ACC112 (cell line): Measurements from ENCODE around the gene MAPK6.

Experiments
- H2AFZ ChIP-seq: fragments of 200-600 bp; sonication (generic); one replicate; pipeline ENCODE4 v1.6.0; 2017; ENCODE audit warnings: antibody characterized with exemption, low read length; ENCODE audit not compliant: unreplicated experiment
- H3K27ac ChIP-seq: fragments of 200-600 bp; sonication (generic); 2 replicates; pipeline ENCODE4 v1.5.1; 2014; ENCODE audit warnings: low read depth, mild to moderate bottlenecking, antibody characterized with exemption, low read length, moderate library complexity
- H3K27me3 ChIP-seq: fragments of 200-600 bp; sonication (generic); 2 replicates; pipeline ENCODE4 v1.6.1; 2014; ENCODE audit warnings: mild to moderate bottlenecking, antibody characterized with exemption, low read length, moderate library complexity, mixed read lengths; ENCODE audit not compliant: insufficient read depth
- H3K36me3 ChIP-seq: fragments of 200-600 bp; sonication (generic); 2 replicates; pipeline ENCODE4 v1.6.1; 2016; ENCODE audit warnings: mild to moderate bottlenecking, antibody characterized with exemption, low read length, moderate library complexity, mixed read lengths; ENCODE audit not compliant: insufficient read depth
- H3K4me1 ChIP-seq: fragments of 200-600 bp; sonication (generic); one replicate; pipeline ENCODE4 v1.6.1; 2016; ENCODE audit warnings: low read length, mixed read lengths; ENCODE audit not compliant: insufficient read depth, unreplicated experiment, control insufficient read depth
- H3K4me3 ChIP-seq: fragments of 200-600 bp; sonication (generic); 2 replicates; pipeline ENCODE4 v1.5.1; 2014; ENCODE audit warnings: mild to moderate bottlenecking, low read depth, low read length
- H3K79me2 ChIP-seq: fragments of 200-600 bp; sonication (generic); one replicate; pipeline ENCODE4 v1.6.0; 2016; ENCODE audit warnings: low read length; ENCODE audit not compliant: control insufficient read depth, unreplicated experiment, insufficient read depth

MAPK6 gene

DNA sequence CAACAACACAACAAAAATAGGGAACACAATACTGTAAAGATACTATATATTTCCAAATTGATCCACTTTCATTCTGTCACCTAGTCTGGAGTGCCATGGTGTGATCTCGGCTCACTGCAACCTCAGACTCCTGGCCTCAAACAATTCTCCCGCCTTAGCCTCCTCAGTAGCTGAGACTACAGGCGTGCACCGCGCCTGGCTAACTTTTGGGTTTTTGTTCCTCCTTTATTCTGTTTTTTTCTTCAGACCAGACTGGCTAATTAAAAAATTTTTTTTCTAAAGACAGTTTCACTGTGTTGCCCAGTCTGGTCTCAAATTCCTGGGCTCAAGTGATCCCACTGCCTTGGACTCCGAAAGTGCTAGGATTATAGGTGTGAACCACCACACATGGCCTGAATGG, 88.2 kb downstream of the MAPK6 start:
- Histone ChIP-seq H3K4me1 (peaks cover 20% of the 10 kb centered on the region), H3K79me2 (no peaks in the 10 kb centered on the region), H3K27me3 (no peaks in the 10 kb centered on the region), H3K27ac (no peak overlapping the region), H3K4me3 (no peak overlapping the region), H2AFZ (no peak overlapping the region), H3K36me3 (no peaks in the 10 kb centered on the region)

- H3K4me1 ChIP-seq: no peaks in the 10 kb centered on the region
- no peaks in the 10 kb centered on the region for H3K79me2 ChIP-seq
- H3K4me3 ChIP-seq: no peak overlapping the region
- no peak overlapping the region for H2AFZ ChIP-seq
- H3K36me3 ChIP-seq: no peaks in the 10 kb centered on the region
- H3K27ac ChIP-seq: no peak overlapping the region
- no peaks in the 10 kb centered on the region for H3K27me3 ChIP-seq
Measured at GRCh38 chr15:52109559-52110451, 90.8 kb downstream of the MAPK6 start.

GRCh38 chr15:52111517-52112202, 92.6 kb downstream of the MAPK6 start:
- no peak overlapping the region for H3K27ac ChIP-seq
- H3K79me2 ChIP-seq: no peaks in the 10 kb centered on the region
- no peaks in the 10 kb centered on the region for H3K36me3 ChIP-seq
- H2AFZ ChIP-seq: peak overlapping the region; percentile 77
- H3K4me1 ChIP-seq: peaks cover 10% of the 10 kb centered on the region
- H3K27me3 ChIP-seq: no peaks in the 10 kb centered on the region
- peak overlapping the region; percentile 75 for H3K4me3 ChIP-seq

DNA sequence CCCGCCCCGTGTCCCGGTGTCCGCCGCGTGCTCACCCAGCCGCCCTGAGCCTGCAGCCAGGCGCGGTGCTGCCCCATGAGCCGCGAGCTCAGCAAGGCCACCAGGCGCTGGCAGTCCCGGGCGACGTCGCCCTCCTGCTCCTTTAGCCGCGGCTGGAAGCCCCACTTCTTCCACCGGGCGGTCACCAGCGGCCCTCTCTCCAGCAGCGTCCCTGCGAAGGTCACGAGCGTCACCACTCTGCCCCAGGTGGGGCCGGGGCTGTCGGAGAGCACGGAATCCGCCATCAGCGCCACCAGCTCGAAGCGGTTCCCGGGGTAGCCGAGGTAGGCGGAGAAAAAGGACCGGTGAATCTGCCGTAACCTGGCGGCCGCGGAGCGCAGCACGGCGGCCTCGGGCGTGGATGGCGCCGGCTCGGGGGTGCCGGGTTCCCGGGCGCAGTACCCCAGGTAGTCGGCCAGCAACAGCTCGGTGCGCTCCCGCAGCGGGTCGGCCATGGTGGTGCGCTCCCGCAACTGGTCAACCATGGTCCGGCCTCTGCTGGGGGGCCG, 93.3 kb downstream of the MAPK6 start:
- Histone ChIP-seq H3K4me1 (peaks cover 10% of the 10 kb centered on the region), H3K27ac (no peak overlapping the region), H3K27me3 (no peaks in the 10 kb centered on the region), H3K4me3 (peak overlapping the region; percentile 75), H2AFZ (peak overlapping the region; percentile 77), H3K36me3 (no peaks in the 10 kb centered on the region), H3K79me2 (no peaks in the 10 kb centered on the region)

DNA sequence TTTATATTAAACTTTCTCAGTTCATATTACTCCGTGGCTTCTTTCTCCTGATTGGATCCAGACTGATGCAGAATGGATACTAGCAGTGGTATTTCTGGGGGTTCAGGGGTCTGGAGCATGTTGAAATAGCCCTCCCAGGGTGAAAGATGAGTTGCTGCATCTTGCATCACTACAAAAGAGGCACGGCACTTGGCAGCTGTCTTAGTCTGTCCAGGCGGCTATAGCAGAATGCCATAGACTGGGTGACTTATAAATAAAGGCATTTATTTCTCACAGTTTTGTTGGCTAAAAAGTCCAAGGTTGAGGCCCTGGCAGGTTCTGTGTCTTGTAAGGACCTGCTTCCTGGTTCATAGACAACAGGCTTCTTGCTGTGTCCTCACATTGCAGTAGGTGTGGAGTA, 94.2 kb downstream of the MAPK6 start:
- H3K4me3 ChIP-seq: no peak overlapping the region
- no peaks in the 10 kb centered on the region for H3K79me2 ChIP-seq
- no peak overlapping the region for H2AFZ ChIP-seq
- H3K4me1 ChIP-seq: peaks cover 10% of the 10 kb centered on the region
- H3K36me3 ChIP-seq: no peaks in the 10 kb centered on the region
- H3K27me3 ChIP-seq: no peaks in the 10 kb centered on the region
- H3K27ac ChIP-seq: no peak overlapping the region

DNA sequence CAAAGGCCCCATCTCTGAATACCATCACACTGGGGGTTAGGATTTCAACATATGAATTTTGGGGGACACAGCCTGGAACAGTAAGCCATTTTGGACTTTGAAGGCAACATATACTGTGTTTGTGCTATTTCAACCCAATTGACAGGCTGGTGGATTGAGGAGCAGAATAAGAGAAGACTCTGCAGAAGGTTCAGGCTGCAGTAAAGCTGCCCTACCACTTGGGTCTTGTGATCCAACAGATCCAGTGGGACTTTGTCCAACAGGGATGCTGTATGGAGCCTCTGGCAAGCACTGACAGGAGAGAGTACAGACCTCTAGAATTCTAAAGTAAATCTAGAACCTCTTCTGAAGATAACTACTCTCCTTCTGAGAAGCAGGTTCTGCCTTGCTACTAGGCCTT, 94.7 kb downstream of the MAPK6 start:
- Histone ChIP-seq H3K79me2 (no peaks in the 10 kb centered on the region), H3K27me3 (no peaks in the 10 kb centered on the region), H2AFZ (no peak overlapping the region), H3K27ac (no peak overlapping the region), H3K36me3 (no peaks in the 10 kb centered on the region), H3K4me1 (peaks cover 10% of the 10 kb centered on the region), H3K4me3 (no peak overlapping the region)

DNA sequence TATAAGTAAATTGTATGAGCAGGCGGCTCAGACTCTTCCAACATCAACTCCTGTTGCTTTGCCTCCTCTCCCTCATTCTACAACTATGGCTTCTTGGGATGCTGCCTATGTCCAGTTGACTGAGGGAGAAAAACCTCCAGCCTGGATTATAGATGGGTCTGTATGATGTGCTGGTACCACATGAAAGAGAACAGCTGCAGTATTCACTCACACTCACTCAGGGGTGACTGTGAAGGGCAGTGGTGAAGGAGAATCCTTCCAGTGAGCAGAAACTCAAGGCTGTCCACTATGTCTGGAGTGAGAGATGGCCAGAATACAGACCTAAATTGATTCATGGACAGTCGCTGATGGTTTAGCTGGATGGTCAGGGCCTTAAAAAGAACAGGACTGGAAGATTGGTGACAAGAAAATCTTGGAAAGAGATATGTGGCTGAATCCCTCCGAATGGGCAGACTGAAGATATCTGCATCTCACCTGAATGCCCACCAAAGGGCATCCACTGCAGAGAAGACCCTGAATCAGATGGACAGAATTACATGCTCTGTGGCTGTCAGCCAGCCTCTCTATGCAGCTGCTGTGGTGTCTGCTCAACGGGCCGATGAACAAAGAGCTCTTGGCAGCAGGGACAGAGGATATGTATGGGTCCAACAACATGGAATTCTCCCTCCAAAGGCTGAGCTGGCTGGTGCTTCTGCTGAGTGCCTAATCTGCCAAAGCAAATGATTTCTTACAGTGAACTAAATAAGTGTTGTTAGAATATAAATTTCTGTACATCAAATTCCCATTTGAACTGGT, 95.4 kb downstream of the MAPK6 start:
- Histone ChIP-seq H3K27me3 (no peaks in the 10 kb centered on the region), H3K4me3 (no peak overlapping the region), H3K27ac (no peak overlapping the region), H2AFZ (no peak overlapping the region), H3K4me1 (peaks cover 10% of the 10 kb centered on the region), H3K79me2 (no peaks in the 10 kb centered on the region), H3K36me3 (no peaks in the 10 kb centered on the region)

- H3K27me3 ChIP-seq: no peaks in the 10 kb centered on the region
- no peak overlapping the region for H2AFZ ChIP-seq
- H3K79me2 ChIP-seq: no peaks in the 10 kb centered on the region
- H3K27ac ChIP-seq: no peak overlapping the region
- no peak overlapping the region for H3K4me3 ChIP-seq
- H3K36me3 ChIP-seq: no peaks in the 10 kb centered on the region
- peaks cover 10% of the 10 kb centered on the region for H3K4me1 ChIP-seq
Measured at GRCh38 chr15:52115598-52116427, 96.8 kb downstream of the MAPK6 start.
